ENCODE results near the gene FYCO1. TPM values are rescaled to one million over a fixed set of nuclear protein-coding genes. Genes with fewer than 3 reads are reported as not detected.

FYCO1 gene
- total and polyA plus RNA-seq, 2 of the 13 experiments (the other 11 are each of a cell fraction or from before 2014, with no cell fraction given): 2.7 to 4.2 TPM

DNA sequence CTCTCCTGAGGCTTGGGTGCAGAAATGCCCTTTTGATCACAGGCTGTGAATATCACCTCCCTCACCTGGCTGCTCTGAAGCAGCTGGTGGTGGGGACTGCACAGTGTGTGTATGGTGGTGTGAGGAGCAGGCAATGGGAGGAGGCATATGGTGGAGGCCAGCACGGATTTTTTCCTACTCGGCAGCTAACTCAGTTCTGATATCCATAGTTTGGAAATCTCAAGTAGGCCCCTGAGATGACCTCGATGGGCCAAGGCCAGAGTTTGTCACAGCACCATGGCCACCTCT is 73.6 kb downstream of the FYCO1 start (continued):
- TF ChIP-seq, protein P1, sequence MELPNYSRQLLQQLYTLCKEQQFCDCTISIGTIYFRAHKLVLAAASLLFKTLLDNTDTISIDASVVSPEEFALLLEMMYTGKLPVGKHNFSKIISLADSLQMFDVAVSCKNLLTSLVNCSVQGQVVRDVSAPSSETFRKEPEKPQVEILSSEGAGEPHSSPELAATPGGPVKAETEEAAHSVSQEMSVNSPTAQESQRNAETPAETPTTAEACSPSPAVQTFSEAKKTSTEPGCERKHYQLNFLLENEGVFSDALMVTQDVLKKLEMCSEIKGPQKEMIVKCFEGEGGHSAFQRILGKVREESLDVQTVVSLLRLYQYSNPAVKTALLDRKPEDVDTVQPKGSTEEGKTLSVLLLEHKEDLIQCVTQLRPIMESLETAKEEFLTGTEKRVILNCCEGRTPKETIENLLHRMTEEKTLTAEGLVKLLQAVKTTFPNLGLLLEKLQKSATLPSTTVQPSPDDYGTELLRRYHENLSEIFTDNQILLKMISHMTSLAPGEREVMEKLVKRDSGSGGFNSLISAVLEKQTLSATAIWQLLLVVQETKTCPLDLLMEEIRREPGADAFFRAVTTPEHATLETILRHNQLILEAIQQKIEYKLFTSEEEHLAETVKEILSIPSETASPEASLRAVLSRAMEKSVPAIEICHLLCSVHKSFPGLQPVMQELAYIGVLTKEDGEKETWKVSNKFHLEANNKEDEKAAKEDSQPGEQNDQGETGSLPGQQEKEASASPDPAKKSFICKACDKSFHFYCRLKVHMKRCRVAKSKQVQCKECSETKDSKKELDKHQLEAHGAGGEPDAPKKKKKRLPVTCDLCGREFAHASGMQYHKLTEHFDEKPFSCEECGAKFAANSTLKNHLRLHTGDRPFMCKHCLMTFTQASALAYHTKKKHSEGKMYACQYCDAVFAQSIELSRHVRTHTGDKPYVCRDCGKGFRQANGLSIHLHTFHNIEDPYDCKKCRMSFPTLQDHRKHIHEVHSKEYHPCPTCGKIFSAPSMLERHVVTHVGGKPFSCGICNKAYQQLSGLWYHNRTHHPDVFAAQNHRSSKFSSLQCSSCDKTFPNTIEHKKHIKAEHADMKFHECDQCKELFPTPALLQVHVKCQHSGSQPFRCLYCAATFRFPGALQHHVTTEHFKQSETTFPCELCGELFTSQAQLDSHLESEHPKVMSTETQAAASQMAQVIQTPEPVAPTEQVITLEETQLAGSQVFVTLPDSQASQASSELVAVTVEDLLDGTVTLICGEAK (IDR thresholded peaks at IDR 0.05): no peak
- TF ChIP-seq, protein P1 (CRISPR knock-in tag; IDR thresholded peaks at IDR 0.05): no peak
- TF ChIP-seq, protein P2, sequence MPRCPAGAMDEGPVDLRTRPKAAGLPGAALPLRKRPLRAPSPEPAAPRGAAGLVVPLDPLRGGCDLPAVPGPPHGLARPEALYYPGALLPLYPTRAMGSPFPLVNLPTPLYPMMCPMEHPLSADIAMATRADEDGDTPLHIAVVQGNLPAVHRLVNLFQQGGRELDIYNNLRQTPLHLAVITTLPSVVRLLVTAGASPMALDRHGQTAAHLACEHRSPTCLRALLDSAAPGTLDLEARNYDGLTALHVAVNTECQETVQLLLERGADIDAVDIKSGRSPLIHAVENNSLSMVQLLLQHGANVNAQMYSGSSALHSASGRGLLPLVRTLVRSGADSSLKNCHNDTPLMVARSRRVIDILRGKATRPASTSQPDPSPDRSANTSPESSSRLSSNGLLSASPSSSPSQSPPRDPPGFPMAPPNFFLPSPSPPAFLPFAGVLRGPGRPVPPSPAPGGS (CRISPR knock-in tag; IDR thresholded peaks at IDR 0.05): no peak
- no peak for TF ChIP-seq TOE1 (CRISPR knock-in tag; IDR thresholded peaks at IDR 0.05)

Measured in HepG2 (cell line).